A549 (cell line): ENCODE measurements around the gene ANO3.

Experiments used
- MAX ChIP-seq: IDR thresholded peaks from 2 replicates; pipeline ENCODE4 v1.6.1; 2012
- RAD21 ChIP-seq, 2 experiments: fragments of >200 bp in 1 of 2; sonication (Bioruptor Twin) in 1 of 2; formaldehyde crosslinking in 1 of 2; IDR thresholded peaks in 1 of 2; conservative IDR thresholded peaks in 1 of 2; 2 replicates in 1 of 2; 3 replicates in 1 of 2; pipeline ENCODE4 v1.6.1; 2012 to 2018; ENCODE audit warnings: inconsistent platforms in 1 of 2

- no peak for TF ChIP-seq MAX
- no peak for TF ChIP-seq RAD21 (conservative IDR thresholded peaks at IDR 0.05 in 1 of 2, IDR thresholded peaks at IDR 0.05 in 1 of 2)
Measured at GRCh38 chr11:26420331-26420730, 88.4 kb downstream of the ANO3 start.
